SK-N-SH (cell line): Measurements from ENCODE around the gene OGFOD3. TPM values are rescaled to one million over a fixed set of nuclear protein-coding genes. Genes with fewer than 3 reads are reported as not detected.

Source experiments
- CTCF ChIA-PET: fragments of 300-600, 350-600 bp; formaldehyde crosslinking; extraction: SDS; loops from one replicate; lab custom pipeline; 2021; lab: Yijun Ruan, JAX
- POLR2A ChIA-PET: fragments of 350-600 bp; sonication (Branson Sonifier 250); formaldehyde crosslinking; extraction: SDS; loops from one replicate; lab custom pipeline; 2020; ENCODE audit warnings: antibody characterized with exemption, inconsistent platforms; lab: Yijun Ruan, JAX
- DNase-seq: peaks from one replicate; pipeline ENCODE4 v3.0.0; 2012
- H2AFZ ChIP-seq: fragments of 200-600 bp; sonication (generic); 2 replicates; pipeline ENCODE4 v1.8.1; 2016; ENCODE audit warnings: antibody characterized with exemption, mild to moderate bottlenecking, low read depth
- H3F3A ChIP-seq: fragments of 200-600 bp; sonication (generic); replicated peaks from 2 replicates; pipeline ENCODE3; 2016; ENCODE audit warnings: antibody characterized with exemption, mild to moderate bottlenecking; ENCODE audit not compliant: insufficient read depth
- H3K27ac ChIP-seq, 2 experiments: fragments of 200-500 bp in 1 of 2; fragments of 200-600 bp in 1 of 2; sonication (Bioruptor generic) in 1 of 2; sonication (generic), shearing (Covaris generic) in 1 of 2; 2 replicates each; pipeline versions ENCODE4 v1.5.1 to v1.6.1; 2014 to 2016; ENCODE audit warnings: low read depth in 2 of 2, inconsistent platforms in 1 of 2, low read length in 1 of 2, mild to moderate bottlenecking in 1 of 2, mixed read lengths in 1 of 2
- H3K27me3 ChIP-seq: fragments of 200-600 bp; sonication (generic), shearing (Covaris generic); 2 replicates; pipeline ENCODE4 v1.6.1; 2016; ENCODE audit warnings: mixed run types; ENCODE audit not compliant: insufficient read depth
- H3K36me3 ChIP-seq, 2 experiments: fragments of 200-500 bp in 1 of 2; fragments of 200-600 bp in 1 of 2; sonication (Bioruptor generic) in 1 of 2; sonication (generic) in 1 of 2; replicated peaks in 1 of 2; 2 replicates each; pipeline versions ENCODE3 to v1.5.1; 2014 to 2016; ENCODE audit warnings: low read length in 1 of 2, mild to moderate bottlenecking in 1 of 2; ENCODE audit not compliant: insufficient read depth in 2 of 2, control insufficient read depth in 1 of 2
- H3K4me1 ChIP-seq, 2 experiments: fragments of 200-500 bp in 1 of 2; fragments of 200-600 bp in 1 of 2; sonication (Bioruptor generic) in 1 of 2; sonication (generic), shearing (Covaris generic) in 1 of 2; 2 replicates each; pipeline versions ENCODE4 v1.5.1 to v1.6.1; 2014 to 2016; ENCODE audit warnings: low read depth in 1 of 2, low read length in 1 of 2, mixed run types in 1 of 2; ENCODE audit not compliant: insufficient read depth in 2 of 2, control insufficient read depth in 1 of 2
- H3K4me2 ChIP-seq: fragments of 200-600 bp; sonication (generic), shearing (Covaris generic); 2 replicates; pipeline ENCODE4 v1.6.1; 2017; ENCODE audit warnings: mixed run types
- H3K4me3 ChIP-seq, 2 experiments: fragments of 200-500 bp in 1 of 2; fragments of 200-600 bp in 1 of 2; sonication (Bioruptor generic) in 1 of 2; sonication (generic), shearing (Covaris generic) in 1 of 2; 2 replicates each; pipeline versions ENCODE4 v1.5.1 to v1.8.1; 2014 to 2016; ENCODE audit warnings: low read depth in 2 of 2, inconsistent platforms in 1 of 2, low read length in 1 of 2, mild to moderate bottlenecking in 1 of 2, mixed read lengths in 1 of 2, moderate library complexity in 1 of 2
- H3K79me2 ChIP-seq: fragments of 200-600 bp; sonication (generic); 2 replicates; pipeline ENCODE4 v1.8.1; 2017; ENCODE audit warnings: mild to moderate bottlenecking; ENCODE audit not compliant: insufficient read depth
- H3K9ac ChIP-seq: fragments of 200-600 bp; sonication (generic); 2 replicates; pipeline ENCODE4 v1.6.1; 2017; ENCODE audit warnings: mixed run types
- H3K9me2 ChIP-seq: fragments of 200-600 bp; sonication (generic); 2 replicates; pipeline ENCODE4 v1.6.1; 2017; ENCODE audit warnings: mixed run types
- H3K9me3 ChIP-seq: fragments of 200-600 bp; sonication (generic); 2 replicates; pipeline ENCODE4 v1.6.1; 2017; ENCODE audit warnings: mixed run types, mild to moderate bottlenecking, moderate library complexity
- H4K20me1 ChIP-seq: fragments of 200-600 bp; sonication (generic); 2 replicates; pipeline ENCODE4 v1.6.1; 2017; ENCODE audit warnings: mild to moderate bottlenecking, mixed run types; ENCODE audit not compliant: insufficient read depth
- CTCF ChIP-seq: fragments of 200-600 bp; sonication (generic); IDR thresholded peaks from 2 replicates; pipeline ENCODE4 v1.6.1; 2017; ENCODE audit warnings: antibody characterized with exemption, mild to moderate bottlenecking, moderate library complexity
- FOSL2 ChIP-seq: IDR thresholded peaks from 2 replicates; pipeline ENCODE4 v1.4.0; 2012; ENCODE audit warnings: low read depth, mild to moderate bottlenecking, moderate library complexity, borderline replicate concordance
- GABPA ChIP-seq: IDR thresholded peaks from 2 replicates; pipeline ENCODE4 v1.4.0; 2012; ENCODE audit warnings: low read depth, mild to moderate bottlenecking
- MAX ChIP-seq: IDR thresholded peaks from 2 replicates; pipeline ENCODE4 v1.4.0; 2012; ENCODE audit warnings: low read depth
- MEF2A ChIP-seq: IDR thresholded peaks from 2 replicates; pipeline ENCODE4 v1.4.0; 2012; ENCODE audit warnings: low read depth, borderline replicate concordance
- MXI1 ChIP-seq: IDR thresholded peaks from 2 replicates; pipeline ENCODE4 v1.6.1; 2012; ENCODE audit warnings: mild to moderate bottlenecking, low read depth, low read length, improper control_type of control experiment
- TEAD4 ChIP-seq: IDR thresholded peaks from 2 replicates; pipeline ENCODE4 v1.4.0; 2012; ENCODE audit warnings: mild to moderate bottlenecking, borderline replicate concordance; ENCODE audit not compliant: insufficient read depth
- USF2 ChIP-seq: fragments of 150-350 bp; IDR thresholded peaks from 2 replicates; pipeline ENCODE4 v1.6.1; 2017; ENCODE audit warnings: antibody characterized with exemption, low read length, low read depth, borderline replicate concordance
- WGBS: methylation state at CpG from one replicate; pipeline ENCODE4 v1.1.6; 2017; ENCODE audit warnings: low lambda C conversion rate; 5-methylcytosine and 5-hydroxymethylcytosine counted together
- polyA plus RNA-seq, 3 experiments: library from polyadenylated mRNA; depleted of rRNA; stranded (reverse); fragments of >200 nt; gene quantifications; 2 replicates each; pipeline ENCODE4 v1.2.3, GENCODE V29; 2012

Gene OGFOD3
- polyA plus RNA-seq, 1 of the 3 experiments (the other 2 are of a cell fraction), result 68.2 TPM

GRCh38 chr17:82443465-82444283 lies 25.3 kb upstream of the OGFOD3 start:
- Histone ChIP-seq H3K9ac (no peak overlapping the region), H3K4me1 (peaks cover 0 to 22% of the 10 kb centered on the region in 2 experiments; a peak in 1 of 4 replicates), H3K4me3 (no peak overlapping the region), H2AFZ (no peak overlapping the region), H3K27me3 (no peaks in the 10 kb centered on the region), H3K79me2 (peaks cover 24% of the 10 kb centered on the region; the same call in 1 of the 2 replicates), H3K9me3 (no peaks in the 10 kb centered on the region), H4K20me1 (peaks cover 13% of the 10 kb centered on the region), H3K36me3 (peaks cover 7 to 54% of the 10 kb centered on the region in 2 experiments), H3K4me2 (no peak overlapping the region), H3F3A (peaks cover 12% of the 10 kb centered on the region), H3K9me2 (no peaks in the 10 kb centered on the region), H3K27ac (no peak overlapping the region)
- CTCF ChIA-PET, result interaction anchor here (0.6 to 2.2 kb wide), 3 partner anchors 12 to 158 kb away, joined by 3 to 9 read pairs (median 3); no protein-coding TSS in a partner anchor
- TF ChIP-seq MAX (no peak), USF2 (no peak), MEF2A (no peak), FOSL2 (no peak)
- WGBS, result 97% methylated on average over 21 of the region's 40 CpGs
- POLR2A ChIA-PET, result no interaction called here
- DNase-seq, result no peak

GRCh38 chr17:82442643-82443464 lies 24.5 kb upstream of the OGFOD3 start:
- H3K36me3 ChIP-seq, result peaks cover 7 to 54% of the 10 kb centered on the region in 2 experiments
- H3K9ac ChIP-seq, result no peak overlapping the region
- no peak for DNase-seq
- ChIA-PET POLR2A (no interaction called here), CTCF (interaction anchor here (0.7 to 2.2 kb wide), 4 partner anchors 17 to 235 kb away, joined by 3 to 9 read pairs (median 3); no protein-coding TSS in a partner anchor)
- H2AFZ ChIP-seq, result no peak overlapping the region
- H3K4me1 ChIP-seq, result peaks cover 0 to 22% of the 10 kb centered on the region in 2 experiments; a peak in 1 of 4 replicates
- peaks cover 12% of the 10 kb centered on the region for H3F3A ChIP-seq
- no peaks in the 10 kb centered on the region for H3K9me3 ChIP-seq
- no peaks in the 10 kb centered on the region for H3K27me3 ChIP-seq
- H3K9me2 ChIP-seq, result no peaks in the 10 kb centered on the region
- H3K4me2 ChIP-seq, result no peak overlapping the region
- no peak overlapping the region for H3K4me3 ChIP-seq
- peaks cover 23% of the 10 kb centered on the region; the same call in 1 of the 2 replicates for H3K79me2 ChIP-seq
- H4K20me1 ChIP-seq, result peaks cover 13% of the 10 kb centered on the region; the same call in 1 of the 2 replicates
- TF ChIP-seq GABPA (no peak), MXI1 (no peak), TEAD4 (no peak), CTCF (no peak)
- H3K27ac ChIP-seq, result no peak overlapping the region
- 94% methylated on average over 21 of the region's 28 CpGs for WGBS
